Thyroid gland (tissue), 4 donors: ENCODE results near the gene PGBD5.

Source experiments
- POLR2A ChIP-seq, 2 donors: fragments of 450-650 bp; IDR thresholded peaks; one replicate each; pipeline ENCODE4 v1.6.1; 2017; ENCODE audit warnings: antibody characterized with exemption in 2 of 2, mild to moderate bottlenecking in 2 of 2, moderate library complexity in 1 of 2
- TF ChIP-seq, protein P1 (sequence below), 6 experiments: fragments of 200-600 bp in 3 of 6; fragments of 450-650 bp in 3 of 6; sonication (generic) in 3 of 6; IDR thresholded peaks; one replicate each; pipeline ENCODE4 v1.5.1; 2016 to 2019; ENCODE audit warnings: antibody characterized with exemption in 6 of 6, mild to moderate bottlenecking in 2 of 6, inconsistent platforms in 1 of 6, moderate library complexity in 1 of 6

DNA sequence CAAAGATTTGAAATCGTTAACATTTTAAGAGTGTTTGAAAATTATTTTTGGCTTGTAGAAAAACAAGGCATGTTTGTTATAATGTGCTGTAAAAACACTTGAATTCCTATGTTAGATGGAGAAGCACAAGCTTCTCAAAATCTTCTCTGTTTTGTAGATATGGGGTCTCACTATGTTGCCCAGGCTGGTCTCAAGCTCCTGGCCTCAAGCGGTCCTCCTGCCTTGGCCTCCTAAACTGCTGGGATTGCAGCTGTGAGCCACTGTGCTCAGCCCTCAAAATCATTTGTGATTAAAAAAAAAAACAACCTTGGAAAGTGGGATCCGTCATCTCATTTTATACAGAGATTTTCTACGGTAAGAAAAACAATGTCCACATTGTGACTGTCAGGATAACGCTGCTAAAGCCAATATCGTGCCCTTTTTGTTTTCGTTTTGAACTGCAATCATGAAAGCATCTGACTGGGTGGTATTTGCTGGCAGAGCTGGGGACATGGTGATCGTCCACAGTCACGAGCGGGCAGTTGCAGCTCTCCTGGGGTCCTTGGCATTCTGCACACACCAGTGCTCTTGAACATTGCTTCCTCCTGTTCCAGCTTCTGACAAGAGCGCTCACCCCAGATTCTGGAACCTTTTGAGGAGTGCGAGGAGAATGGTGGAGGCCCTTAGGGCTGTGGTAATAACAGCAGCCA, 112.5 kb downstream of the PGBD5 start:
- TF ChIP-seq POLR2A (IDR thresholded peaks at IDR 0.05), result no peak
- TF ChIP-seq, protein P1, sequence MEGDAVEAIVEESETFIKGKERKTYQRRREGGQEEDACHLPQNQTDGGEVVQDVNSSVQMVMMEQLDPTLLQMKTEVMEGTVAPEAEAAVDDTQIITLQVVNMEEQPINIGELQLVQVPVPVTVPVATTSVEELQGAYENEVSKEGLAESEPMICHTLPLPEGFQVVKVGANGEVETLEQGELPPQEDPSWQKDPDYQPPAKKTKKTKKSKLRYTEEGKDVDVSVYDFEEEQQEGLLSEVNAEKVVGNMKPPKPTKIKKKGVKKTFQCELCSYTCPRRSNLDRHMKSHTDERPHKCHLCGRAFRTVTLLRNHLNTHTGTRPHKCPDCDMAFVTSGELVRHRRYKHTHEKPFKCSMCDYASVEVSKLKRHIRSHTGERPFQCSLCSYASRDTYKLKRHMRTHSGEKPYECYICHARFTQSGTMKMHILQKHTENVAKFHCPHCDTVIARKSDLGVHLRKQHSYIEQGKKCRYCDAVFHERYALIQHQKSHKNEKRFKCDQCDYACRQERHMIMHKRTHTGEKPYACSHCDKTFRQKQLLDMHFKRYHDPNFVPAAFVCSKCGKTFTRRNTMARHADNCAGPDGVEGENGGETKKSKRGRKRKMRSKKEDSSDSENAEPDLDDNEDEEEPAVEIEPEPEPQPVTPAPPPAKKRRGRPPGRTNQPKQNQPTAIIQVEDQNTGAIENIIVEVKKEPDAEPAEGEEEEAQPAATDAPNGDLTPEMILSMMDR (IDR thresholded peaks at IDR 0.05), result no peak
